Measurements from ENCODE around the gene MAP2K7.
"Not testable (repeated sequence)": the region's sequence is repeated elsewhere in the genome, so short reads cannot be mapped to it uniquely, and the experiment has no call there.

MAP2K7 gene

GRCh38 chr19:7903244-7904073 is at the start of gene MAP2K7:
Gene MAP2K7, plus strand, starts transcription at chr19:7903877. Its CDS starts 68 bp downstream, at chr19:7903945.
- peak; percentile 81 for ATAC-seq
- DNase-seq = peak; percentile 100

GRCh38 chr19:7855426-7856108 is 48.1 kb upstream of the MAP2K7 start:
- ATAC-seq (no peak), DNase-seq (no peak)

GRCh38 chr19:7856109-7856591 is 47.5 kb upstream of the MAP2K7 start:
- no peak for ATAC-seq
- DNase-seq = no peak

GRCh38 chr19:7856679-7857663 is 46.7 kb upstream of the MAP2K7 start:
- ATAC-seq = no peak
- no peak for DNase-seq

- ATAC-seq = no peak
- no peak for DNase-seq
Observed at GRCh38 chr19:7857727-7858108, 46.0 kb upstream of the MAP2K7 start.

GRCh38 chr19:7858109-7858770 is 45.4 kb upstream of the MAP2K7 start:
- no peak for ATAC-seq

GRCh38 chr19:7859087-7859486 is 44.6 kb upstream of the MAP2K7 start:
- not testable (repeated sequence) for ATAC-seq, DNase-seq

More at GRCh38 chr19:7858109-7858770, 45.4 kb upstream of the MAP2K7 start:
- DNase-seq = no peak

GRCh38 chr19:7859831-7860713 is 43.6 kb upstream of the MAP2K7 start:
- ATAC-seq (no peak), DNase-seq (no peak)

GRCh38 chr19:7860714-7861618 is 42.7 kb upstream of the MAP2K7 start:
- DNase-seq (no peak), ATAC-seq (no peak)

- ATAC-seq (peak; percentile 2), DNase-seq (no peak)
Observed at GRCh38 chr19:7861619-7862412, 41.9 kb upstream of the MAP2K7 start.

- DNase-seq = peak; percentile 78
- peak; percentile 32 for ATAC-seq
Observed at GRCh38 chr19:7862413-7862951, 41.2 kb upstream of the MAP2K7 start.

- DNase-seq = no peak
- no peak for ATAC-seq
Observed at GRCh38 chr19:7863157-7863970, 40.3 kb upstream of the MAP2K7 start.

- DNase-seq = no peak
- ATAC-seq = no peak
Observed at GRCh38 chr19:7863971-7864689, 39.5 kb upstream of the MAP2K7 start.

GRCh38 chr19:7864690-7865074 is 39.0 kb upstream of the MAP2K7 start:
- DNase-seq (no peak), ATAC-seq (no peak)

GRCh38 chr19:7865262-7865911 is 38.3 kb upstream of the MAP2K7 start:
- ATAC-seq = no peak
- no peak for DNase-seq

GRCh38 chr19:7866399-7867091 is 37.1 kb upstream of the MAP2K7 start:
- ATAC-seq = no peak
- DNase-seq = no peak
